K562 (cell line): Measurements from ENCODE around the gene COX7A2. TPM values are rescaled to one million over a fixed set of nuclear protein-coding genes. Genes with fewer than 3 reads are reported as not detected.

Experiments
- ATAC-seq: fragments of 200-7000 bp; cut with Tn5 transposase; 3 replicates; pipeline ENCODE4 v1.9.1; 2020; ENCODE audit warnings: moderate library complexity
- BruUV-seq: library from RNA; stranded (reverse); fragments of 400-500 nt; replicated peaks from 2 replicates; lab custom pipeline; 2021; lab: Mats Ljungman, UMichigan
- CTCF ChIA-PET: fragments of 300-600 bp; formaldehyde crosslinking; extraction: SDS; loops from one replicate; lab custom pipeline; 2021; ENCODE audit warnings: low intra/inter-chr PET ratio; lab: Yijun Ruan, JAX
- POLR2A ChIA-PET: fragments of 300-600, 350-650 bp; sonication (Branson Sonifier 250); formaldehyde crosslinking; extraction: SDS; loops from one replicate; lab custom pipeline; 2021; ENCODE audit warnings: antibody characterized with exemption, inconsistent platforms; lab: Yijun Ruan, JAX
- DNase-seq, 4 experiments: peaks; one replicate each; pipeline versions ENCODE4 v3.0.0 to v3.0.0-alpha.2; 2011 to 2018; ENCODE audit warnings: low spot score in 3 of 4, mixed read lengths in 3 of 4; ENCODE audit errors: extremely low read depth in 1 of 4
- FAIRE-seq: peaks from 2 replicates; lab custom pipeline; 2011; peaks lifted over from hg19 to GRCh38; lab: Jason Lieb, UNC
- H2AFZ ChIP-seq: 2 replicates; pipeline ENCODE4 v1.6.0; 2011; ENCODE audit warnings: low read depth, low read length, control low read depth, inconsistent platforms
- H3K27ac ChIP-seq: fragments of 200-600 bp; 3 replicates; pipeline ENCODE4 v1.8.0; 2011; ENCODE audit warnings: low read depth, mild to moderate bottlenecking, control low read depth, inconsistent platforms, low read length, moderate library complexity, mixed read lengths; ENCODE audit errors: extremely low read depth
- H3K27me3 ChIP-seq, 2 experiments: fragments of 300-600 bp in 1 of 2; 2 replicates in 1 of 2; 3 replicates in 1 of 2; pipeline versions ENCODE4 v1.6.0 to v1.8.0; 2011; ENCODE audit warnings: inconsistent platforms in 2 of 2, low read length in 2 of 2, mild to moderate bottlenecking in 1 of 2, mixed read lengths in 1 of 2, moderate library complexity in 1 of 2; ENCODE audit not compliant: control insufficient read depth in 2 of 2, insufficient read depth in 2 of 2
- H3K36me3 ChIP-seq: fragments of 300-600 bp; 3 replicates; pipeline ENCODE4 v1.8.0; 2011; ENCODE audit warnings: mild to moderate bottlenecking, low read length, inconsistent platforms; ENCODE audit not compliant: control insufficient read depth, insufficient read depth
- H3K4me1 ChIP-seq, 2 experiments: fragments of 200-600 bp in 1 of 2; replicated peaks in 1 of 2; 2 replicates in 1 of 2; 3 replicates in 1 of 2; pipeline versions ENCODE4 v1.5.1 to v1.8.0; 2011; ENCODE audit warnings: inconsistent platforms in 2 of 2, low read length in 2 of 2, mild to moderate bottlenecking in 1 of 2, mixed read lengths in 1 of 2, moderate library complexity in 1 of 2; ENCODE audit not compliant: control insufficient read depth in 2 of 2, insufficient read depth in 2 of 2
- H3K4me2 ChIP-seq: 2 replicates; pipeline ENCODE4 v1.6.1; 2011; ENCODE audit warnings: low read length, control low read depth, inconsistent platforms, mixed read lengths; ENCODE audit not compliant: insufficient read depth
- H3K4me3 ChIP-seq: fragments of 200-600 bp; sonication (generic), shearing (Covaris generic); 2 replicates; pipeline ENCODE4 v1.5.1; 2016; ENCODE audit warnings: control low read depth, inconsistent platforms
- H3K79me2 ChIP-seq: fragments of 200-600 bp; 3 replicates; pipeline ENCODE4 v1.8.0; 2011; ENCODE audit warnings: low read length, inconsistent platforms; ENCODE audit not compliant: control insufficient read depth, insufficient read depth
- H3K9ac ChIP-seq, 2 experiments: 2 replicates each; pipeline versions ENCODE4 v1.6.0 to v1.6.1; 2011; ENCODE audit warnings: low read depth in 2 of 2, low read length in 2 of 2, control low read depth in 1 of 2, inconsistent platforms in 1 of 2, mild to moderate bottlenecking in 1 of 2, mixed read lengths in 1 of 2; ENCODE audit not compliant: insufficient read depth in 1 of 2
- H3K9me1 ChIP-seq: one replicate; pipeline ENCODE4 v1.6.0; 2011; ENCODE audit warnings: inconsistent platforms, mild to moderate bottlenecking, low read length, moderate library complexity; ENCODE audit not compliant: control insufficient read depth, insufficient read depth
- H3K9me3 ChIP-seq: replicated peaks from 2 replicates; pipeline ENCODE4 v1.5.1; 2011; ENCODE audit warnings: low read depth, low read length, inconsistent platforms; ENCODE audit not compliant: control insufficient read depth, insufficient read depth
- H4K20me1 ChIP-seq: replicated peaks from 2 replicates; pipeline ENCODE4 v1.6.1; 2011; ENCODE audit warnings: low read length, inconsistent platforms, mixed read lengths; ENCODE audit not compliant: control insufficient read depth, insufficient read depth
- DLX4 ChIP-seq: fragments of 250-450 bp; sonication (Bioruptor Pico); IDR thresholded peaks from 2 replicates; pipeline ENCODE4 v1.6.1; 2021; ENCODE audit warnings: mild to moderate bottlenecking
- DPF2 ChIP-seq: fragments of 450-650 bp; IDR thresholded peaks from 2 replicates; pipeline ENCODE4 v1.6.1; 2016
- GTF2A2 ChIP-seq: IDR thresholded peaks from 2 replicates; pipeline ENCODE4 v1.6.1; 2016; ENCODE audit warnings: mild to moderate bottlenecking, missing genetic modification characterization, missing compliant biosample characterization
- GTF3C2 ChIP-seq: IDR thresholded peaks from 3 replicates; pipeline ENCODE4 v1.6.1; 2011; ENCODE audit warnings: borderline replicate concordance, mild to moderate bottlenecking, moderate library complexity; ENCODE audit not compliant: insufficient read length; ENCODE audit errors: extremely low read depth
- RFX5 ChIP-seq: IDR thresholded peaks from 2 replicates; pipeline ENCODE4 v1.6.1; 2011; ENCODE audit warnings: low read depth, mild to moderate bottlenecking, improper control_type of control experiment, low read length
- STAG1 ChIP-seq: sonication (generic); formaldehyde crosslinking; IDR thresholded peaks from 2 replicates; pipeline ENCODE4 v1.5.0; 2020; ENCODE audit warnings: missing genetic modification reagents, borderline replicate concordance
- TRIM28 ChIP-seq: fragments of 450-650 bp; IDR thresholded peaks from 2 replicates; pipeline ENCODE4 v1.6.1; 2017
- ZNF318 ChIP-seq, 2 experiments: fragments of 450-650 bp; IDR thresholded peaks; 2 replicates each; pipeline ENCODE4 v1.6.1; 2016; ENCODE audit warnings: mild to moderate bottlenecking in 2 of 2, borderline replicate concordance in 1 of 2, low read depth in 1 of 2, moderate library complexity in 1 of 2
- ZNF586 ChIP-seq: fragments of 450-650 bp; formaldehyde crosslinking; conservative IDR thresholded peaks from 2 replicates; pipeline ENCODE4 v1.4.0; 2020; ENCODE audit warnings: mild to moderate bottlenecking, moderate library complexity
- WGBS: fragments of 100-300 bp; shearing (Covaris generic); methylation state at CpG from one replicate; pipeline ENCODE4 v1.1.6; 2016; ENCODE audit warnings: low coverage, mixed read lengths; ENCODE audit not compliant: insufficient coverage; ENCODE audit errors: missing lambda C conversion rate; 5-methylcytosine and 5-hydroxymethylcytosine counted together
- in situ Hi-C: fragments of 300-500 bp; cut with MboI; formaldehyde crosslinking; loops from 4 replicates; pipeline ENCODE4 v1.15.0; 2018; ENCODE audit warnings: inconsistent platforms, mixed read lengths
- intact Hi-C: fragments of 100-400 bp; cut with micrococcal nuclease; formaldehyde crosslinking; loops from 2 replicates; pipeline ENCODE4 v1.14.2; 2022
- polyA plus RNA-seq, 8 experiments: library from polyadenylated mRNA; depleted of rRNA in 4 of 8; stranded (reverse) in 5 of 8; unstranded in 3 of 8; fragments of >200 nt; fragmentation: Nextera tagmentation in 2 of 8; fragmentation: Illumina TruSeq in 1 of 8; extraction: Ambion mirVana in 2 of 8; extraction: Trizol in 1 of 8; gene quantifications; 2 replicates each; pipeline versions ENCODE4 v1.2.1 to v1.2.3, GENCODE V29; 2011 to 2014; ENCODE audit warnings: inconsistent platforms in 1 of 8, missing spikeins in 1 of 8
- total RNA-seq, 7 experiments: library from RNA; depleted of rRNA in 6 of 7; stranded (reverse); fragments of >200 nt in 6 of 7; fragmentation: Illumina TruSeq in 2 of 7; extraction: Trizol in 2 of 7; gene quantifications; 2 replicates each; pipeline versions ENCODE4 v1.2.1 to v1.2.3, GENCODE V29; 2011 to 2021; ENCODE audit warnings: low replicate concordance in 1 of 7

COX7A2 gene
- total and polyA plus RNA-seq, 9 of the 15 experiments (the other 6 are each of a cell fraction or from before 2014, with no cell fraction given): 234 to 2,216 (median 585) TPM

GRCh38 chr6:75188221-75188925 lies 55.2 kb downstream of the COX7A2 start:
- DNase-seq (no peak), FAIRE-seq (no peak), ATAC-seq (no peak)
- no peak overlapping the region for H3K4me3 ChIP-seq
- no peak overlapping the region for H3K27ac ChIP-seq
- H3K9me3 ChIP-seq: no peaks in the 10 kb centered on the region
- H3K4me1 ChIP-seq: no peaks in the 10 kb centered on the region
- H3K27me3 ChIP-seq: no peaks in the 10 kb centered on the region
- no peak overlapping the region for H3K9ac ChIP-seq
- ChIA-PET POLR2A (no interaction called here), CTCF (no interaction called here)
- H3K9me1 ChIP-seq: no peaks in the 10 kb centered on the region
- H3K79me2 ChIP-seq: no peaks in the 10 kb centered on the region
- no peak overlapping the region for H3K4me2 ChIP-seq
- H2AFZ ChIP-seq: no peak overlapping the region
- no peaks in the 10 kb centered on the region for H4K20me1 ChIP-seq
- H3K36me3 ChIP-seq: no peaks in the 10 kb centered on the region
- WGBS: 2% methylated on average over 3 of the region's 3 CpGs
- in situ Hi-C loops: no loop called here
- intact Hi-C loops: no loop called here
- no TSS peak for BruUV-seq
- TF ChIP-seq GTF3C2: no peak
- no peak for TF ChIP-seq ZNF586 (CRISPR knock-in tag)
- TF ChIP-seq DLX4: no peak
- TF ChIP-seq GTF2A2: no peak
- TF ChIP-seq TRIM28: no peak
- no peak for TF ChIP-seq ZNF318 (IDR thresholded peaks at IDR 0.05; ENCODE audit: borderline replicate concordance in 1 of 2, low read depth in 1 of 2)
- TF ChIP-seq DPF2: no peak
- no peak for TF ChIP-seq RFX5
- no peak for TF ChIP-seq STAG1 (CRISPR knock-in tag)
